Measurements from ENCODE around the gene CD27.
"Not testable (repeated sequence)": the region's sequence is repeated elsewhere in the genome, so short reads cannot be mapped to it uniquely, and the experiment has no call there.

CD27 gene

DNA sequence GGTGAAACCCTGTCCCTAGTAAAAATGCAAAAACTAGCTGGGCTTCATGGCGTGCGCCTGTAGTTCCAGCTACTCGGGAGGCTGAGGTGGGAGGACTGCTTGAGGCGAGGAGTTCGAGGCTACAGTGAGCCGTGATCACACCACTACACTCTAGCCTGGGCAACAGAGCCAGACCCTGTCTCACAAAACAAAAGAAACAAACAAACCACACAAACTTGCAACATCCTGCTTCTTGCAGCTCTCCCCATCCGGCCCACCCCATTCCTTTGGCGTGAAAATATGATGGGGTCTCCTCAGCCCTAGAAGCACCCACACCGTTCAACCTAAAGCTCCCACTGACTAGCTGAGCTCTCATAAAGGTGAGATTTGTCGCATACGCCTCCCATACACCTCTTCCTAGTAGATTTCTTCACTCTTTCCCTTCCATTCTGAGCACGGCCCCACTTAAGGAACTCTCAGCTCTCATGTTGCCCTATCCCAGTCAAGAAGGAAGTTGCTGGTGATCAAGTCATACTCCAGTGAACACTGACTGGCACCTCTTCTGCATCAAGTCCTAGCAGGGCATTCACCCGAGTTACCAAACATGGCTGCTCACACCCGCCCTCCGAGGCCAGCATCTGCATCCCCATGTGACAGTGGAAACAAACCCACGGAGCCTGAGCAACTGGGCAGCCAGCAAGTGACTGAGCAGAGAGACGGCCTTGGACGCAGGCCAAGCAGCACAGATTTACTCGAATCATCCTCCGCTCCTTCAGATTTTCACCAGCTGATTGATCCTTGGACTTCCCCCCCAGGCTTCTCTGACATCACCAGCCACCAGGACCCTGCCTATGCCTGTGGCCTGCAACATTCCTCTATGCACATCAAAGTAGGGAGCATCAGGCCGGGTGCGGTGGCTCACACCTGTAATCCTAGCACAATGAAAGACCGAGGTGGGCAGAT is 18.9 kb upstream of the CD27 start:
- TF ChIP-seq, protein P1, sequence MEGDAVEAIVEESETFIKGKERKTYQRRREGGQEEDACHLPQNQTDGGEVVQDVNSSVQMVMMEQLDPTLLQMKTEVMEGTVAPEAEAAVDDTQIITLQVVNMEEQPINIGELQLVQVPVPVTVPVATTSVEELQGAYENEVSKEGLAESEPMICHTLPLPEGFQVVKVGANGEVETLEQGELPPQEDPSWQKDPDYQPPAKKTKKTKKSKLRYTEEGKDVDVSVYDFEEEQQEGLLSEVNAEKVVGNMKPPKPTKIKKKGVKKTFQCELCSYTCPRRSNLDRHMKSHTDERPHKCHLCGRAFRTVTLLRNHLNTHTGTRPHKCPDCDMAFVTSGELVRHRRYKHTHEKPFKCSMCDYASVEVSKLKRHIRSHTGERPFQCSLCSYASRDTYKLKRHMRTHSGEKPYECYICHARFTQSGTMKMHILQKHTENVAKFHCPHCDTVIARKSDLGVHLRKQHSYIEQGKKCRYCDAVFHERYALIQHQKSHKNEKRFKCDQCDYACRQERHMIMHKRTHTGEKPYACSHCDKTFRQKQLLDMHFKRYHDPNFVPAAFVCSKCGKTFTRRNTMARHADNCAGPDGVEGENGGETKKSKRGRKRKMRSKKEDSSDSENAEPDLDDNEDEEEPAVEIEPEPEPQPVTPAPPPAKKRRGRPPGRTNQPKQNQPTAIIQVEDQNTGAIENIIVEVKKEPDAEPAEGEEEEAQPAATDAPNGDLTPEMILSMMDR (IDR thresholded peaks at IDR 0.05; ENCODE audit: low read depth, low read length) = no peak
- DNase-seq (ENCODE audit: low read depth in 2 of 2) = no peak
- no peak overlapping the region for H3K4me3 ChIP-seq (replicated peaks in 1 of 2; ENCODE audit: low read depth in 2 of 2, low read length in 2 of 2)

DNA sequence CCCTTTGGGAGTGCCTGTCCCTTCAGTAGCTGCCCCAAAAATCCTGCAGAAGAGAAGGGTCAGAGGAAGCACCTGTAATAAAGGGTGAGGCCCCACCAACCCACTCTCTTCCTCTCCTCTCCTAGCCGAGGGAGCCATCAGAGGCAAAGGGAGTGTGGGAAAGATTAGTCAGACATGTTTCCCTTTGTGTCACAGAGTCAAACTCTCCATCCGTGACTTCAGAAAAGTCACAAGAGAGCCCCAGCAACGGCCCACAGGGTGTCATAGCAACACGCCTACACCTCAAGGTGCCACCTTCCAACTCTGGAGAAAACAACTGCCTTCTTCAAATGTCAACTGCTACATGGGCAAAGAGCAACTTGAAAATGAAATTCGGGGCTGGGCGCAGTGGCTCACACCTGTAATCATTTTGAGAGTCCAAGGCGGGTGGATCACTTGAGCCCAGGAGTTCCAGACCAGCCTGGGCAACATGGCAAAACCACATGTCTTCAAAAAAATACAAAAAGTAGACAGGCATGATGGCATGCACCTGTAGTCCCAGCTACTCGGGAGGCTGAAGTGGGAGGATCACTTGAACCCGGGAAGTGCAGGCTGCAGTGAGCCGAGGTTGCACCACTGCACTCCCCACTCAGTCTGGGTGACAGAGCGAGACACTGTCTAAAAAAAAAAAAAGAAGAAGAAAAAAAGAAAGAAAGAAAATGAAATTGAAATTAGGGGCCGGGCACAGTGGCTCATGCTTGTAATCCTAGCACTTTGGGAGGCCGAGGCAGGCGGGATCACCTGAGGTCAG is 17.7 kb upstream of the CD27 start:
- no peak for DNase-seq (ENCODE audit: low read depth in 2 of 2)
- no peak overlapping the region for H3K4me3 ChIP-seq (replicated peaks in 1 of 2; ENCODE audit: low read depth in 2 of 2, low read length in 2 of 2)
- TF ChIP-seq, protein P1 (IDR thresholded peaks at IDR 0.05; ENCODE audit: low read depth, low read length) = no peak

DNA sequence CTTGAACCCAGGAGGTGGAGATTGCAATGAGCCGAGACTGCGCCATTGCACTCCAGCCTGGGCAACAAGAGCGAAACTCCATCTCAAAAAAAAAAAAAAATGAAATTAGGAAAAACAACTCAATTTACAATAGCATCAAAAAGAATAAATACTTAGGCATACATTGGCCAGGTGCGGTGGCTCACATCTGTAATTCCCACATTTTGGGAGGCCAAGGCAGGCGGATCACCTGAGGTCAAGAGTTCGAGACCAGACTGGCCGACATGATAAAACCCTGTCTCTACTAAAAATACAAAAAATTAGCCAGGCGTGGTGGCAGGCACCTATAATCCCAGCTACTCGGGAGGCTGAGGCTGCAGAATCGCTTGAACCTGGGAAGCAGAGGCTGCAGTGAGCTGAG is 17.0 kb upstream of the CD27 start:
- not testable (repeated sequence) for DNase-seq (ENCODE audit: low read depth in 2 of 2); H3K4me3 ChIP-seq (replicated peaks in 1 of 2; ENCODE audit: low read depth in 2 of 2, low read length in 2 of 2)

DNA sequence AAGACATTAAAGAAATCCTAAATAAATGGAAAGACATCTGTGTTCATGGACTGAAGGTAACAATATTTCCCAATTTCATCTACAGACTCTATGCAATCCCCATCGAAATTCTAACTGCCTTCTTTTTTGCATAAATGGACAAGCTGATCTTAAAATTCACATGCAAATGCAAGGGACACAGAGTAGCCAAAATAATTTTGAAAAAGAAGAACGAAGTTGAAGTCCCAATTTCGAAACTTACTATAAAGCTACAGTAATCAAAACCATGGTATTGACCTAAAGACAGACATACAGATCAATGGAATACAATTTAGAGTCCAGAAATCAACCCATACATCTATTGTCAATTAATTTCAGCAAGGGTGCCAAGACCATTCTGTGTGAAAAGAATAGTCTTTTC is 16.4 kb upstream of the CD27 start:
- no peak overlapping the region for H3K4me3 ChIP-seq (replicated peaks in 1 of 2; ENCODE audit: low read depth in 2 of 2, low read length in 2 of 2)
- TF ChIP-seq, protein P1 (IDR thresholded peaks at IDR 0.05; ENCODE audit: low read depth, low read length) = no peak
- DNase-seq (ENCODE audit: low read depth in 2 of 2) = no peak

DNA sequence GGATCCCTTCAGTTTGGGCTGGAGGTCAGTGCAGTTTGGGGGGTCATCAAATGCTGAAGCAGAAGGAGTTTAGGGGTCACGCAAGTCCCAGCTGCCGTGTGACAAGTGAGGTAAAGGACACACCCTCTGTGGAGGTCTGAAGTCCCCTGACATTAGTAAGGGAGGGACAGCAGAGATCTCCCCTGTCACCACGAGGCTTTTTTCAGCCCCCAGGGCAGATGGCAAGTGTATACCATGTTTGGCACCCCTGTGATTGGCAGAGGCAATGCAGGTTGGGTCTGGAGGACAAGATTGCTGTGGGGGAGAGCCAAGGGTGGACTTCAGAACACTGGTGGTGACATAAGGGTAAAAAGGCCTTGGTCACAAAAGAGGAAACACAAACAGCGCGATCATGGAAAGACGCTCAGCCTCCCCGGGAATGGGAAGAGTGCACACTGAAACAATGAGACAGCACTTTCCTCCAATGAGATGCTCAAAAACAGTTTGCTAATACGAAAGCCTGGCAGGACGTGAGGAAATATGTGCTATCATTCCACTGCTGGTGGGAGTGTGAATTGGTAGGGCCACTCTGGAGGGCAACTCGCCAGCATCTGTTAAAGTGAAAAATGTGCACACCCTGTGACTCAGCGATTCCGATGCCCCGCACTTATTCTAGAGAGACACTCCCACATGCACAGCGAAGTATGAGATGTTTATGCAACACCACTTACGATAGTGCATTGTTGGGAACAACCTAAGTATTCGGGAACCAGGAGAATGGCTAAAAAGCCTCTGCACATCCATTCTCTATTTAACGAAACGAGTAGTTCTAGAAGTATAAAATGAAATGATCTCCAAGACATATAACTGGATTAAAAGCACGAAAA is 14.4 kb upstream of the CD27 start:
- TF ChIP-seq, protein P1 (IDR thresholded peaks at IDR 0.05; ENCODE audit: low read depth, low read length) = no peak
- H3K4me3 ChIP-seq (replicated peaks in 1 of 2; ENCODE audit: low read depth in 2 of 2, low read length in 2 of 2) = peak overlapping the region; percentile 20 to 25
- peak; percentile 99 for DNase-seq (ENCODE audit: low read depth in 2 of 2)

DNA sequence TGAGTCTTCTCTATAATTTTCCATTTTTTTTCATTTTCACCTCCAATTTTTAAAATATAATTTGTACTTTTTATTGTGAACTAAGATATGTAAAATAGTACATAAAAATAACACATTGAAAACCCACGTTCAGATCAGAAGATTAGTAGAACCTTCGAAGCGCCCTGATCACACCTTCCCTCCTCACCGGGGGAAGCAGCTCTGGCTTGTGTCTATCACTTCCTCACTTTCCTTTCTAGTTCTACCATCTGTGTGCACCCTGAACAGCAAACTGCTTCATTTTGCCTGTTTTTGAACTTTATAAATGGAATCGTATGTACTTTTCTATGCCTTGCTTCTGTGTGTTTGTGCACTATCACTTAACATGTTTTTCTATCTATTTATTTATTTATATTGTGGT is 11.8 kb upstream of the CD27 start:
- TF ChIP-seq, protein P1 (IDR thresholded peaks at IDR 0.05; ENCODE audit: low read depth, low read length) = no peak
- H3K4me3 ChIP-seq (replicated peaks in 1 of 2; ENCODE audit: low read depth in 2 of 2, low read length in 2 of 2) = no peak overlapping the region
- no peak for DNase-seq (ENCODE audit: low read depth in 2 of 2)

Data from cardiac fibroblast (primary cell).